GM12873 (cell line): ENCODE measurements around the gene CACNG7.

ENCODE experiments used
- TF ChIP-seq, protein P1 (sequence below): IDR thresholded peaks from 2 replicates; pipeline ENCODE4 v1.5.1; 2012; ENCODE audit warnings: low read depth, mild to moderate bottlenecking, moderate library complexity, low read length, control low read depth; ENCODE audit not compliant: insufficient read depth; ENCODE audit errors: missing control alignments

CACNG7 gene

DNA sequence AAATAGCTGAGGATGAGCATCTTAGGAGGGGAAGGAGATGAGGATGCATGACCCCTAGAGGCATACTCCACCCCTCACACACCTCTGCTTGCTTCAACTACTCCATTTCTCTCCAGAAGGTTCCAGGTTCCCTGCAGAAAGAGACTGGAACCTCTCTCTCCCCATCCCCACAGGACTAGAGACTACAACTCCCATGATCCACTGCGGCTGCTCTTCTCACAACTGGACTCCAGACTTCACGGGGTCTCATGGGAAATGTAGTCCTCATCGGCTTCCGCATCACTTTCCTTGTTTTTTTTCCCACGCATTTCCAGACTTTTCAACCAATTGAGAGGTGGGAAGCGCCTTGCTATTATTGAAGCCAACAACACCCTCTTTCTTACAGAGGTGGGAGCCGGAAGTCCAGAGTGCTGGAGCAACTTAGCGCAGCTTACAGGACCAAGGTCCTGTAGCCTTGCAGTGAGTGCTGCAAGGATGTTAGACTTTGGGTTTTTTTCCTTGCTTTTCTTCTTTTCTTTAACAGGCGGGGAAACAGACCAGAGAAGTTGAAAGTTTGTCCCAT lies 68.4 kb downstream of the CACNG7 start:
- TF ChIP-seq, protein P1, sequence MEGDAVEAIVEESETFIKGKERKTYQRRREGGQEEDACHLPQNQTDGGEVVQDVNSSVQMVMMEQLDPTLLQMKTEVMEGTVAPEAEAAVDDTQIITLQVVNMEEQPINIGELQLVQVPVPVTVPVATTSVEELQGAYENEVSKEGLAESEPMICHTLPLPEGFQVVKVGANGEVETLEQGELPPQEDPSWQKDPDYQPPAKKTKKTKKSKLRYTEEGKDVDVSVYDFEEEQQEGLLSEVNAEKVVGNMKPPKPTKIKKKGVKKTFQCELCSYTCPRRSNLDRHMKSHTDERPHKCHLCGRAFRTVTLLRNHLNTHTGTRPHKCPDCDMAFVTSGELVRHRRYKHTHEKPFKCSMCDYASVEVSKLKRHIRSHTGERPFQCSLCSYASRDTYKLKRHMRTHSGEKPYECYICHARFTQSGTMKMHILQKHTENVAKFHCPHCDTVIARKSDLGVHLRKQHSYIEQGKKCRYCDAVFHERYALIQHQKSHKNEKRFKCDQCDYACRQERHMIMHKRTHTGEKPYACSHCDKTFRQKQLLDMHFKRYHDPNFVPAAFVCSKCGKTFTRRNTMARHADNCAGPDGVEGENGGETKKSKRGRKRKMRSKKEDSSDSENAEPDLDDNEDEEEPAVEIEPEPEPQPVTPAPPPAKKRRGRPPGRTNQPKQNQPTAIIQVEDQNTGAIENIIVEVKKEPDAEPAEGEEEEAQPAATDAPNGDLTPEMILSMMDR = no peak

DNA sequence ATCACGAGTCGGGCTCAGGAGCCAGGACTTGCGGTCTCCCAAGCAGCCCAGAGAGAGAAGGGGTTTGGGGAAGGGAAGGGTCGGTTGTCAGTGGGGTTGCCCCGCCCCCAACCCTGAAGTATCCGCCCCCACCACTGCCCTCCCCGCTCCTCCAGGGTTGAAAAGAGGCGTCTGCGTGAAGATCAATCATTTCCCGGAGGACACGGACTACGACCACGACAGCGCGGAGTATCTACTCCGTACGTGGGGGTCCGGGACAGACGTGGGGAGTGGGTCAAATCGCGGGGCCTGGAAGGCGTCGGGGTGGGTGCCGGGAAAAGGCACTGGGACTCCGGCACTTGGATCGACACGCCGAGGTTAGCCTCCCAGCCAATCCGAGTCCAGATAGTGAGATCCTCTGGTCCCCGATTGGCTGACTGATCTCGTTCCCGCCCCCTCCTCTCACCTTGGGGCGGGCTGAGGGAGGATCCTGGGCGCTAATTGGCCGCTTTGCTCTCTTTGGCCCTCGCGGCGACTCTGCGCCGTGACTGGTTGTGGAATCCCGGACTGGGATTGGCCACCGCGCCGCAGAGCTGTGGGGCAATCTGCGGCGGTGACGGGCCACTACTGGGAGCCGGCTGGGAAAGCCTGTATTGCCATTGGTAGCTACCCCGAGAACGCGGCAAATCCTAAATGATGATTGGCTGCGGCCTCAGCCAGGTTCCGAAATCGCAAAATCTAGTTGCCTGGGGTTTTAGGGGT lies 69.1 kb downstream of the CACNG7 start:
- TF ChIP-seq, protein P1 = no peak

DNA sequence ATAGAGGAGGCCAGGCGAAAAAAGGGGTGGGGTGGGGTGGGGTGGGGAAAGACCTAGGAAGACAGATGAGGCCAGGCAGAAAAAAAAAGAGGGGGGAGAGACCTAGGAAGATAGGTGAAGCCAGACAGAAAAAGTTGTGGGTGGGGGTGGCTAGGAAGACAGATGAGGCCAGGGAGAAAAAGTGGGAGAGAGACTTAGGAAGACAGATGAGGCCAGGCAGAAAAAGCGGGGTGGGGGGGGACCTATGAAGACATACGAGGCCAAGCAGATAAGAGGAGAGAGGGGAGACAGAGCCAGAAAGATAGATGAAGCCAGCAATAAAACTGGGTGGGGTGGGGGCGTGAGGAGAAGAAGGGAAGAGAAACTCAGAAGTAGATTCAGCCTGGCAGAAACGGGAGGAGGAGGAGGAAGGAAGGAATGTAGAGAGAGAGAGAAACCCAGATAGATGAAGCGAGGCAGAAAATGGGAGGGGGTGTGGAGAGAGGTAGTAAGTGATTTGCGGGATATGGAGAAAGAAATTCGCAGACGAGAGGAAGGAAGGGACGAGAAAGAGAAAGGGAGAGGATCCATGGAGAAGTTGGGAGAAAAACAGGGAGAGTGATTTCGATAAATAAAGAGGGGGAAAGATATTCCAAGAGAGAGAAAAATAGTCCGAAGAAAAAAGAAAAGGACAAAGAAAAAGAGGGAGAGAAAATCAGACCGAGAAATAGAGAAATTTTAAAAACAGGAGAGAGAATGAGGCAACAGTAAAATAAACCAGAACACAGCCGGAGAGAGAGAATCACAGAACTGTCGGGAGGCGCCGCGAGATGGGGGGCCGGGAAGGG lies 70.1 kb downstream of the CACNG7 start:
- TF ChIP-seq, protein P1 = no peak

DNA sequence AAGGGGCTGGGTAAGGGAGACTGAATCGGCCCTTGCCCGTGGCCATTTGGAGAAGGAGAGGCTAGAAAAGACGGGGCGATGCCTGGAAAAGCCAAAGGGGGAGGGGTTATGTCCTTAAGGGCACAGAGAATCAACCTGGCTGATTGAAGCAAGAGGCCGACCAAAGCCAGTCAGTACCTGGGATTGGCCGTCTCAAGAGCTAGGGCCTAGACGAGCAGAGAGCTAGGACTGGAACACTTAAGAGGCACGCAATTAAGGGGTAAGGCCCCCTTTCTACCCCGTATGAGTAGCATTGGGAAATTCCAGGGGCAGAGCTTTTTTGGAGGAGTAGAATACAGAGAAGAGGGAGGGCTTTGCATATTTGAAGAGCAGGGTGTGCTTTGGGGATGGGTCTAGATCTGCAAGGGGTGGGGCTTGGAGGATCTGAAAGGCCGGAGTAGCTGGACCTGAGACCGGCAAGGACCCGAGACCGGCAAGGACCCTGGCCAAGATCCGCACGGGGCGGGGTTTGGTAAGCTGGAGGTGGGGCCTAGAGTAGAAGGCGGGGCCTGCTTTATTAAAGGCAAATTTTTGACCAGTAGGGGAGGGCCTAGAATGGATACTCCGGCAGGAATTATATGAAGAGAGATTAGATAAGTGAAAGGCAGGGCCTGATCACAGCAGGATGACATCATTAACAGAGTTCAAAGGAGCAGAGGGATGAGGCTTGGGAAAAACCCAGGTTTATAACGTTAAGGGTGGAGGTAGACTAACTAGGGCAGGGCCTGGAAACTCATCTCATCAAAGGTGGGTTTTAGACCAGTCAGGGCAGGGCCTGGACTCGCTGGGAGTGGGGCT lies 71.7 kb downstream of the CACNG7 start:
- TF ChIP-seq, protein P1 = no peak

DNA sequence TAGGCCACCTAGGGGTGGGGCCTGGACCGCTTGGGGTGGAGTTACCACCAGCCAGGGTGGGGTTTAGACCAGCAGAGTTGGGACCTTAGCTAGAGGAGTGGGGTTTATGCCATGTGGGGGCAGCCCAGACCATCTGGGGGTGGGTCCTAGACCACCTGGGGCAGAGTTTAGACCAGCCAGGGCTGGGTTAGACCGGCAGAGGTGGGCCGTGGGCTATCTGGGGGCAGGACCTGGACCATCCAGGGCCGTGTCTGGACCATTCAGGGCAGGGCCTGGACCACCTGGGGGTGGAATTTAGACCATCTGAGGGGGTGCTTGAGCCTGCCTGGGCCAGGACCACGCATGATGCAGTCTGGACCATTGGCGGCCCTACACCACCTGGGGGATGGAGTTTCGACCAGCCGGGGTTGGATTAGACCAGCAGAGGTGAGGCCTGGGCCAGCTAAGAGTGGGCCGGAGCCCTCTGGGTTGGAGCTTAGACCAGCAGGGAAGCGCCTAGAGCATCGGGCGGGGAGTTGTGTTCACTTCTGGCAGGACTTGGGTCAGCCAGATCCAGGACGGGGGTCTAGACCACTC lies 72.4 kb downstream of the CACNG7 start:
- TF ChIP-seq, protein P1 = no peak

DNA sequence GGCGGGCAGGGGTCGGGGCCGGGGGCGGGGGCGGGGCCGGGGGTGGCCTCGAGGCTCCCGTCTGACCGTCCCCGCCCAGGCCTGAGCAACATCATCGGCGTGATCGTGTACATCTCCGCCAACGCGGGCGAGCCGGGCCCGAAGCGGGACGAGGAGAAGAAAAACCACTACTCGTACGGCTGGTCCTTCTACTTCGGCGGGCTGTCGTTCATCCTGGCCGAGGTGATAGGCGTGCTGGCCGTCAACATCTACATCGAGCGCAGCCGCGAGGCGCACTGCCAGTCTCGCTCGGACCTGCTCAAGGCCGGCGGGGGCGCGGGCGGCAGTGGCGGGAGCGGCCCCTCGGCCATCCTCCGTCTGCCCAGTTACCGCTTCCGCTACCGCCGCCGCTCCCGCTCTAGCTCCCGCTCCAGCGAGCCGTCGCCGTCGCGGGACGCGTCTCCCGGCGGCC lies 72.9 kb downstream of the CACNG7 start:
- TF ChIP-seq, protein P1 = no peak

DNA sequence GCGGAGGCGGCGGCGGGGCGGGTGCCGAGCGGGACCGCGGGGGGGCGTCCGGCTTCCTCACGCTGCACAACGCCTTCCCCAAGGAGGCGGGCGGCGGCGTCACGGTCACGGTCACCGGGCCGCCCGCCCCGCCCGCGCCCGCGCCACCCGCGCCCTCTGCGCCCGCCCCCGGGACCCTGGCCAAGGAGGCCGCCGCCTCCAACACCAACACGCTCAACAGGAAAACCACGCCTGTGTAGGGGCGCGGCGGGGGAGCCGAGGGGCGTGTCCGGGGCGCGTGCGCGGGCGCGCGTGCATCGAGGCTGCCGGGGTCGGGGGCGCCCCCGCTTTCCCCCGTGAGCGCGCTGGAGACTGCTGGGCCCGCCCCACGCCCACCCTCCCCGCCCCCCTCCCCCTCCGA lies 73.5 kb downstream of the CACNG7 start:
- TF ChIP-seq, protein P1 = no peak
